Astrocyte of the cerebellum (primary cell): ENCODE measurements around the gene DLG2.

Source experiments
- DNase-seq: peaks from one replicate; pipeline ENCODE4 v3.0.0-alpha.2; 2011; ENCODE audit warnings: low read depth
- H3K4me3 ChIP-seq: 2 replicates; pipeline ENCODE4 v1.5.1; 2011; ENCODE audit warnings: mild to moderate bottlenecking, low read depth, low read length, moderate library complexity
- CTCF ChIP-seq: IDR thresholded peaks from 2 replicates; pipeline ENCODE4 v1.5.1; 2012; ENCODE audit warnings: low read length, low read depth, moderate library complexity, mild to moderate bottlenecking; ENCODE audit errors: missing control alignments
- in situ Hi-C: cut with HindIII; loops from 2 replicates; pipeline ENCODE4 v1.10.0; 2017; ENCODE audit warnings: low sequenced_read_pairs

DLG2 gene

GRCh38 chr11:83852775-83853442 lies 1774.2 kb downstream of the DLG2 start:
- no peak for DNase-seq
- TF ChIP-seq CTCF, result no peak
- no peak overlapping the region for H3K4me3 ChIP-seq
- in situ Hi-C loops, result no loop called here

DNA sequence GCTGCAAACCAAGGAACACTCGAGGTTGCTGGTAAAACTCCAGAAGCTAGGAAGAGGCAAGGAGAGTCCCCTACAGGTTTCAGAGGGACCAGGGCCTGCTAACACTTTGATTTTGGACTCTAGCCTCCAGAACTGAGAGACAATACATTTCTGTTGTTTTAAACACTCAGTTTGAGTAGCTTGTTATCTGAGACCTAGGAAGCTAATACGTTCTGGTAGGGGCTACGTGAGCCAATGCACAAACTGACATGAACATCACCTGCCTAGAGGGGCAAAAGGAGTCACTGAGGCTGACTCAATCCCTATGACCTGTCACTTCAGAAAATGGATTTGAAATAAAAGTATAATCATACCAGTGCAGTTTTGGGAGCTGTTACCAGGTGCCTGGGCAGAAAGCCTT lies 1775.1 kb downstream of the DLG2 start:
- no peak overlapping the region for H3K4me3 ChIP-seq
- DNase-seq, result no peak
- in situ Hi-C loops, result no loop called here
- TF ChIP-seq CTCF, result no peak

GRCh38 chr11:83847467-83848034 lies 1779.6 kb downstream of the DLG2 start:
- H3K4me3 ChIP-seq, result no peak overlapping the region
- TF ChIP-seq CTCF, result no peak
- DNase-seq, result no peak
- in situ Hi-C loops, result loop anchor here (25.0 kb wide), 1 partner anchor 690 kb away; no protein-coding TSS in a partner anchor

DNA sequence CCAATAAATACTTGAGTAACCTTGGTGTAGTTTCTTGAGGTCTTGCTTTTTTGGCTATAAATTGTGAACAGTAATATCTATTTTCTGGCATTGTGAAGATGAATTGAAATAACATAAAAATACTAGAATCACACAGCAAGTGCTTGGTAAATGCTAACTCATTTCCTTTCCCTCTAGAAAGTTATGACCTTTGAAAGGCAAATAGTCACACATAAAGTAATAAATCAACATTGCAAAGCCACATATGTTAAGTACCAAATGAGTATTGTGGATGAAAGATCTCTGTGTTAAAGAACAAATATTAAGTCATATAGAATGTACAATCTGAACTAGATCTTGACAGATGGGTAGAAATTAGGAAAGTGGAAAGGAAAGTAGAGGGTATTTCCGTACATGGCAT lies 1781.3 kb downstream of the DLG2 start:
- H3K4me3 ChIP-seq, result no peak overlapping the region
- TF ChIP-seq CTCF, result no peak
- no peak for DNase-seq
- in situ Hi-C loops, result loop anchor here (25.0 kb wide), 1 partner anchor 692 kb away; no protein-coding TSS in a partner anchor

GRCh38 chr11:83840326-83840725 lies 1786.8 kb downstream of the DLG2 start:
- DNase-seq, result no peak
- TF ChIP-seq CTCF, result no peak
- H3K4me3 ChIP-seq, result no peak overlapping the region
- in situ Hi-C loops, result loop anchor here (25.0 kb wide), 1 partner anchor 697 kb away; no protein-coding TSS in a partner anchor

DNA sequence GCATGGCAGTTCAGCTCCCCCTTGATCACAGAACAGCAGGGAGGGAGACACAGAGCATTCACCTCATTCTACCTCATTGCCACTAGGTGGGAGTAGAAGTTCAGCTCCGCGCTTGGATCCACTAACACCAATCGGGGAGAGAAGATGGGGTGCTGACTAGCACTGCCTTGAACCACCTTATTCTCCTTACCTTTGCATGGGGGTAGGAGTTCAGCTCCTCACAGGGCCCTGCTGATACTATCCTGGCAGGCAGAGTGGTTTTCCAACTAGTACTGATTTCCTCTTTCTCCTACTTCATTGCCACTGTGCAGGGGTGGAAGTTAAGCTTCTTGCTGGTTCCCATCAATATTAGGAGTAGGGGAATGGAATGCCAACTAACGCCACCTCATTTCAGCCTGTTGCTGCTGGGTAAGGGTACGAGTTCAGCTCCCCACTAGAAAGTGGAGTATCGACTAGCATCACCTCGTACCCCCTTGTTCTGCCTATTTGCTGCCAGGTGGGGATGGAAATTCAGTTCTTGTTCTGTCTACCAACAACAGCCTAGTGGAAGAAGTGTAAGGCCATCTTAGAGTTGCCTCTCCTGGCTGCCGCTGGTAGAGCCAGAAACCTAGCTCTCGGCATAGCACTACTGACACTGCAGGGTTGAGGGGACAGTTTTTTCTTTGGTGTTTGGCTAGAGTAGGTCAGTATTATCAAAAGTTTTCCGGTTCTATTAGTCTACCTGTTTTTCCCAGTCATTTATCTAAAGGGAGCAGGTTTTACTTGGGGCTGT lies 1790.1 kb downstream of the DLG2 start:
- TF ChIP-seq CTCF, result peak; percentile 89
- in situ Hi-C loops, result loop anchor here (25.0 kb wide), 1 partner anchor 700 kb away; no protein-coding TSS in a partner anchor
- peak; percentile 28 for DNase-seq

More for the DNA sequence above, 1790.1 kb downstream of the DLG2 start:
- H3K4me3 ChIP-seq, result no peak overlapping the region
